HG02623 (cell line): ENCODE measurements around the gene NME3.

ENCODE experiments used
- ATAC-seq: cut with Tn5 transposase; IDR thresholded peaks from one replicate; pipeline ENCODE4 v1.9.1; 2021; ENCODE audit warnings: moderate library complexity; ENCODE audit not compliant: unreplicated experiment

Gene NME3

GRCh38 chr16:1794221-1794871 lies 23.0 kb upstream of the NME3 start:
- no peak for ATAC-seq

DNA sequence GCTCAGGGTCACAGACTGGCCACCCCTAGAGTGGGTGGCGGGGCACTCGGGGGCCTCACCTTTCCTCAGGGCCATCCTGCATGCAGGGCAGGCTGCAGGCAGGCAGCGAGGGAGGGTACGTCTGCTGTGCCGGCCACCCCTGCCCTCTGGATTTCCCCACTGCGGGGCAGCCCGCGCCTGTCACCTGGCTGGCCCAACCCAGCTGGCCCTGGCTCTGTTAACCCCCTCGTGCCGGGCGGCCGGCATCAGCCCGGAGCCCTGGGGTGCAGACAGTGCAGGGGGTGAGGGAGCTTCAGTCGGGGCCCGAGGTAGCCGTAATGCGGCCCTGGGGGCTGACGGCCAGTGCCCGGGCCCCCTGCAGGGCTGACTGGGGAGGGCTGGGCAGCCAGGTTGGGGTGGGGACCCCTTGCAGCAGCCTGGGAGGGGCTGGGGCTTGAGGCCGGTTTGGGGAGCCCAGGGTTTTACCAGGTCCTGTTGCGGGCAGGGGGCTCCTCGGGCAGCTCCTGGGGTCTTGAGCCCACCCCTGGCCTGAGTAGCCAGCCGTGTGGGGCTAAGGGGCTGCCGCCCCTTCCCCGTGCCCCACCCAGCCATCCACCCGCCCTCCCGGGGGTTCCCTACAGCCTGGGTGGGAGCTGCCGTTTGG lies 22.4 kb upstream of the NME3 start, which contains the start of gene IGFALS:
Gene IGFALS (minus strand): TSS at position 128 of the 643 bp plus-strand sequence. CDS start 53 bp downstream, at position 75.
- no peak for ATAC-seq

- ATAC-seq = no peak
Observed at GRCh38 chr16:1792836-1793577, 21.7 kb upstream of the NME3 start.

- no peak for ATAC-seq
Observed at GRCh38 chr16:1791943-1792812, 20.8 kb upstream of the NME3 start.

- no peak for ATAC-seq
Observed at GRCh38 chr16:1791256-1791942, 20.1 kb upstream of the NME3 start.

GRCh38 chr16:1790611-1791255 lies 19.4 kb upstream of the NME3 start:
- ATAC-seq = no peak

GRCh38 chr16:1790261-1790610 lies 18.9 kb upstream of the NME3 start:
- no peak for ATAC-seq

- ATAC-seq = no peak
Observed at GRCh38 chr16:1789643-1790045, 18.3 kb upstream of the NME3 start.

DNA sequence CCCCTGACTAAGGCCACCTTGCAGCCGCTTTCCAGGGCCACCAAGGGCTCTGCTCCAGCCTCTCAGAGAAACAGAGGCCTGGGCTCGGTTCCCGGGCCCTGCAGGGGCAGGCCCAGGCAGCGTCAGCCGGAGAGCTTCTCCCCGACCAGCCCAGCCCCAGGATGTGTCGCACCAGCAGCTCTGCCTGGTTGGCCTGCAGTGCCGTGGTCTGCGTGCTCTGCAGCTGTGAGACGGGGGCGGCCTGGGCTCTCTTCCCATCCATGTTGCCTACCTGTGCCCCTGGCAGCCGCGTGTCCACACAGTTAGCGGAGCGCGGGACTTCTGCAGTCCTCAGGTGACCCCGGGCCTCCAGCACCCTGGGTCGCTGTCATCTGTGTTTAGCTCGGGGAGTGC lies 17.4 kb upstream of the NME3 start:
- ATAC-seq = no peak

DNA sequence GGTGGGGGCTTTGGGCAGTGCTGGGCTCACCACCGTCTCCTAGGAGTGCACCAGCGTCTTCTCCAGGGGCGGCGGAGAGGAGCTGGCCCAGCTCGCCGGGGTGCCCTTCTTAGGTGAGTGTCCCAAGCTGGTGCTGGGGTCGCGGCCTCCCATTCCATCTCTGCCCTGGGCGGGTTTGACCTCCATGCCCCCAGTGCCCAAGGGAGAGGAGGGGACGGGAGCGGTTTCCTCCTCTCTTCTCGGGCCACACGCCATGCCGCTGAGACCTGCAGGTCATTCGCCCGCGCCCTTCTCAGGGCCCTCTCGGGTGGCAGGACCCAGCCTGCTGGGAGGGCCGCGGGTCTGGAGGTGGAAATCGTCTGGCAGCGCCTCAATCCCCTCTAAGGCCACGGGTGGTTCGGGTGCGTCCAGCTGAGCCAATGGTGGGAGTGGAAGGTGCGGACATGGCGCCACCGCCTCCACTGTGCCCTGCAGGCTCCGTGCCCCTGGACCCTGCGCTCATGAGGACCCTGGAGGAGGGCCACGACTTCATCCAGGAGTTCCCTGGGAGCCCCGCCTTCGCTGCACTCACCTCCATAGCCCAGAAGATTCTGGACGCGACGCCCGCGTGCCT lies 16.9 kb upstream of the NME3 start:
- ATAC-seq = no peak

DNA sequence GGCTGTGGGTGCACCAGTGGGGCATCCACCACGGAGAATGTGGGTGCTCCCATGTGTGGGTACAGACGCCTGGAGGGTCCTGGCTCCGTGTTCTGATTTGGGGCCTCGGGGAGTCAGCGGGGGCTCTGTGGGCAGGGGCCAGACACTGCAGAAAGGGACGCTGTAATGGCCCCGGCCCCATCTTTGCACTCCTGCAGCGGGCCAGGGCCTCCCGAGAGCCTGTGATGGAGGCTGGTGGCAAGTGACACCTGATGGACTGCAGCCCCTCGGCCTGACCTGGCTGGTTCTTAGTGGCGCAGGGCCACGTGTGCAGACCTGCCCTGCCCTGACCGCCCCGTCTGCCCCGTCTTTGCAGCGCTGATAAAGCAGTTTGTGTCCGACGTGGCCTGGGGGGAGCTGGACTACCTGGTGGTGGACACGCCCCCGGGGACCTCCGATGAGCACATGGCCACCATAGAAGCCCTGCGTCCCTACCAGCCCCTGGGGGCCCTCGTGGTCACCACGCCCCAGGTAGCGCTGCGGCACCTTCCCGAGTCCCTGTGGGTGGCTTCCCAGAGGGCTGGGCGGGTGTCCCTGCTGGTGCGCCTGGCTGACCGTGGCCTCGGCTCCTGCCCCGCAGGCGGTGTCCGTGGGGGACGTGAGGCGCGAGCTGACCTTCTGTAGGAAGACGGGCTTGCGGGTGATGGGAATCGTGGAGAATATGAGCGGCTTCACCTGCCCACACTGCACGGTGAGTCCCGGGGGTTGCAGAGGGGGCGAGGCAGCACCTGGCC lies 16.2 kb upstream of the NME3 start:
- ATAC-seq = no peak

GRCh38 chr16:1787056-1787321 lies 15.6 kb upstream of the NME3 start:
- ATAC-seq = no peak

DNA sequence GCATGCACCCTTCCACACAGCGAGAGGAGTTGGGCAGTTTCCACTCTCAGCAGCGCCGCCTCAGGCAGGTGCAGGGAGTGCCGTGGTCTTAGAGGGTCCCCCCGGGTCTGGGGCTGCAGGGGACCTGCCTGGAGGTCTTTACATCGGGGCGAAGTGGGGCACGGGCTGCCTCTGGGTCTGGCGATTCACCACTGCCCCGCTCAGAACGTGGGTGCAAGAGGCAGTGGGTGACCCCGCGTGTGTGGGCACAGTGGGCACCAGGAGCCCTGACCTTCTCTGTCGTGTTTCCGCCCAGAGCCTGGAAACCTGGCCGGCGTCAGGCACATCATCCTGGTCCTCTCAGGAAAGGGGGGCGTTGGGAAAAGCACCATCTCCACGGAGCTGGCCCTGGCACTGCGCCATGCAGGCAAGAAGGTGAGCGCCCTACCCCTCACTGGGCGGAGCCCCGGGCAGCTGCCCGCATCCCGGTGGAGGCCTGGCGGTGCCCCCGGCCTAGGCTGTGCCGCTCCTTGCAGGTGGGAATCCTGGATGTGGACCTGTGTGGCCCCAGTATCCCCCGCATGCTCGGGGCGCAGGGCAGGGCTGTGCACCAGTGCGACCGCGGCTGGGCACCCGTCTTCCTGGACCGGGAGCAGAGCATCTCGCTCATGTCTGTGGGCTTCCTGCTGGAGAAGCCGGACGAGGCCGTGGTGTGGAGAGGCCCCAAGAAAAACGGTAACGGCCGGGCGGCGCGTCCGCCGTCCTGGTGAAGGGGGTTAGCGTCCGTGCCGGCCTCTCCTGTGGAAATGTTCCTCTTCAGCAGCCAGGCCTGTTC lies 15.1 kb upstream of the NME3 start:
- ATAC-seq = no peak

- no peak for ATAC-seq
Observed at GRCh38 chr16:1785846-1786170, 14.5 kb upstream of the NME3 start.

GRCh38 chr16:1784977-1785845 lies 13.9 kb upstream of the NME3 start:
- ATAC-seq = no peak

DNA sequence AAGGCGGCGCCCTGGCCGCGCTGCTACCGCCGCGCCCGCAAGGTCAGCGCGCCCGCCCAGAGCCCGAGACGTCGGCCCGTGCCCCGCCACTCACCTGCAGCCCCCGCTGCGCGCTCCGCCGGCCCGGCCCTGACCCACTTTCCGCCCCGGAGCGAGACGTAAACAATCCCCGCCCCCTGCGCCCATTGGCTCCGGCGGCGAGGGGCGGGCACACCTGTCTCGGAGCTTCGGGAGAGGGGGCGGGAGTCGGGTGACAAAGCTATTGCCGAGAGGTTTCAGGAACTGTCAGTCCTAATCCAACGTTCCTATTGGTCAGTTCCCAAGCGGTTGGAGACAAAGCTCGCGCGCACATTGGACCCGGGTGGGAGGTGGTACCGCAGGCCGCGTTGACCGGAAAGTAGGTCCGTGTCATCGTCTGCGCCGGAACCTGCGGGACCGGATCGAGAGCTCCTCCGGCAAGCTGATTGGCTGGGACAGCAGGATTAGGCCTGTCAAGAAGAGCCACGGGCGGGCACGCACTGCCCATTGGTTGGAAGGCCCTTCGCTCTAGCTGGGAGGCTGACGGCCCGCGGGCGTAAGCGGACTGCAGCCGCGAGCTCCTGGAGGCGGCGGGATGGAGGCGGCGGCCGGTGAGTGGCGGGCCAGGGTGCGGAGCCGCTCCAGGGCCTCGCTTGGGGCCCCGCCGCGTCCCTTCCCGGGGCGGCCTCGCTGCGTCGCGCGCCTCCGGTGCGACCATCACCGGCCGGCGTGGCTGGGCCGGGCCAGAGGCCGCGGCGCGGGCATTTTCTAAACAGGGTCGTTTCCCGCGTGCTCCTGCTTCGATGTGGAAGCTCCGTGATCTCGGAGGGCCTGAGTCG lies 11.3 kb upstream of the NME3 start, which contains the start of the genes NUBP2 and SPSB3:
Gene NUBP2 (plus strand): TSS at position 553 of the 857 bp plus-strand sequence. CDS start 61 bp downstream, at position 614.
Gene SPSB3 (minus strand): TSS at position 164 of the 857 bp plus-strand sequence. CDS start 1,088 bp downstream, outside the sequence.
- ATAC-seq = peak; percentile 78
